ENCODE data around the gene ZDHHC14. TPM values are rescaled to one million over a fixed set of nuclear protein-coding genes. Genes with fewer than 3 reads are reported as not detected.

The ZDHHC14 gene
- total RNA-seq, 1 experiment from 2014 or later: 3.2 TPM

DNA sequence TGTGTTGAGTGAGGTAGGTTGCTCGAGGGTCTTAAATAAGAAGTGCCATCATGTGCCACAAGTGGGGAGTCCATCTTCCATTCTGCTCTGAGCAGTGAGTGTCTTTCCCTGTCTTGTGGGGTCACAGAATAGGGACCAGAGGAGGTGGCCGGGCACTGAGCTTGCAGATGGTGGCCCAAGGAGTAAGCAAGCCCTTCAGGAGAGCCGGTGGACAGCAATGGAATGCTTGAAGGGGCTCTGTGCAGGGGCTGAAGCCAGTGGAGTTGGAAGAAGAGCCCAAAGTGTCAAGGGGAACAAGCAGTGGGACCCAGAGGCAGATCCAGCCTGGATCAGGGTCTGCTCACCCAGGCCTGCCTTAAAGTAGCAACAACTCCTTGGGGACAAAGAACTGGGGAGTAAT lies 228.6 kb downstream of the ZDHHC14 start:
- Histone ChIP-seq H3K36me3 (ENCODE audit: insufficient read depth, low read length, poor library complexity, severe bottlenecking) (no peaks in the 10 kb centered on the region), H3K4me1 (ENCODE audit: insufficient read depth, low read length, poor library complexity, severe bottlenecking) (no peaks in the 10 kb centered on the region), H3K4me3 (ENCODE audit: low read depth, low read length, poor library complexity, severe bottlenecking) (no peak overlapping the region), H3K27ac (ENCODE audit: low read depth, low read length, poor library complexity, severe bottlenecking) (no peak overlapping the region), H3K27me3 (replicated peaks; ENCODE audit: insufficient read depth, low read depth, low read length, poor library complexity) (no peaks in the 10 kb centered on the region), H3K9me3 (ENCODE audit: low read depth, low read length, poor library complexity, severe bottlenecking) (no peaks in the 10 kb centered on the region)
- no peak for DNase-seq (ENCODE audit: low spot score)
- TF ChIP-seq CTCF (conservative IDR thresholded peaks at IDR 0.05; ENCODE audit: low read depth, low read length) (no peak), EZH2 (IDR thresholded peaks at IDR 0.05; ENCODE audit: borderline replicate concordance, low read depth, low read length, poor library complexity, severe bottlenecking) (no peak)
- no TSS peak for BruUV-seq (replicated peaks)
- intact Hi-C loops (cut with micrococcal nuclease; ENCODE audit: unreplicated experiment): no loop called here
- CTCF ChIA-PET: no interaction called here
- POLR2A ChIA-PET (ENCODE audit: low non-redundant PET): no interaction called here

GRCh38 chr6:157610451-157610999 lies 229.5 kb downstream of the ZDHHC14 start:
- Histone ChIP-seq H3K36me3 (ENCODE audit: insufficient read depth, low read length, poor library complexity, severe bottlenecking) (no peaks in the 10 kb centered on the region), H3K27me3 (replicated peaks; ENCODE audit: insufficient read depth, low read depth, low read length, poor library complexity) (no peaks in the 10 kb centered on the region), H3K27ac (ENCODE audit: low read depth, low read length, poor library complexity, severe bottlenecking) (no peak overlapping the region), H3K4me1 (ENCODE audit: insufficient read depth, low read length, poor library complexity, severe bottlenecking) (no peaks in the 10 kb centered on the region), H3K4me3 (ENCODE audit: low read depth, low read length, poor library complexity, severe bottlenecking) (no peak overlapping the region), H3K9me3 (ENCODE audit: low read depth, low read length, poor library complexity, severe bottlenecking) (no peaks in the 10 kb centered on the region)
- CTCF ChIA-PET: no interaction called here
- TF ChIP-seq CTCF (conservative IDR thresholded peaks at IDR 0.05; ENCODE audit: low read depth, low read length): no peak
- TF ChIP-seq EZH2 (IDR thresholded peaks at IDR 0.05; ENCODE audit: borderline replicate concordance, low read depth, low read length, poor library complexity, severe bottlenecking): no peak
- DNase-seq (ENCODE audit: low spot score): no peak
- intact Hi-C loops (cut with micrococcal nuclease; ENCODE audit: unreplicated experiment): no loop called here
- POLR2A ChIA-PET (ENCODE audit: low non-redundant PET): no interaction called here
- BruUV-seq (replicated peaks): no TSS peak

- intact Hi-C loops (cut with micrococcal nuclease; ENCODE audit: unreplicated experiment): no loop called here
- no TSS peak for BruUV-seq (replicated peaks)
- no peak overlapping the region for H3K27ac ChIP-seq (ENCODE audit: low read depth, low read length, poor library complexity, severe bottlenecking)
- ChIA-PET POLR2A (ENCODE audit: low non-redundant PET) (no interaction called here), CTCF (no interaction called here)
- TF ChIP-seq CTCF (conservative IDR thresholded peaks at IDR 0.05; ENCODE audit: low read depth, low read length) (no peak), EZH2 (IDR thresholded peaks at IDR 0.05; ENCODE audit: borderline replicate concordance, low read depth, low read length, poor library complexity, severe bottlenecking) (no peak)
- no peaks in the 10 kb centered on the region for H3K9me3 ChIP-seq (ENCODE audit: low read depth, low read length, poor library complexity, severe bottlenecking)
- no peak for DNase-seq (ENCODE audit: low spot score)
- H3K36me3 ChIP-seq (ENCODE audit: insufficient read depth, low read length, poor library complexity, severe bottlenecking): no peaks in the 10 kb centered on the region
- H3K4me1 ChIP-seq (ENCODE audit: insufficient read depth, low read length, poor library complexity, severe bottlenecking): no peaks in the 10 kb centered on the region
- no peak overlapping the region for H3K4me3 ChIP-seq (ENCODE audit: low read depth, low read length, poor library complexity, severe bottlenecking)
- no peaks in the 10 kb centered on the region for H3K27me3 ChIP-seq (replicated peaks; ENCODE audit: insufficient read depth, low read depth, low read length, poor library complexity)
Observed at GRCh38 chr6:157611406-157611805, 230.4 kb downstream of the ZDHHC14 start.

Measured in A673 (cell line).